Mucosa of descending colon (tissue), 3 donors: ENCODE results near the gene ITGB2. TPM values are rescaled to one million over a fixed set of nuclear protein-coding genes. Genes with fewer than 3 reads are reported as not detected.
A peak's percentile ranks its signal among the peaks of the same experiment; 100 is the strongest.

Source experiments
- ATAC-seq: fragments of 200-7000 bp; cut with Tn5 transposase; one replicate; pipeline ENCODE4 v1.9.1; 2020; ENCODE audit warnings: mild to moderate bottlenecking, moderate library complexity
- DNase-seq, 3 donors: peaks; one replicate each; pipeline ENCODE4 v3.0.0-alpha.2; 2020
- H3K36me3 ChIP-seq: fragments of 200-600 bp; one replicate; pipeline ENCODE4 v1.8.0; 2021; ENCODE audit warnings: low read depth, mild to moderate bottlenecking
- H3K4me1 ChIP-seq: fragments of 200-600 bp; one replicate; pipeline ENCODE4 v1.8.0; 2021; ENCODE audit warnings: low read depth, mild to moderate bottlenecking
- H3K4me3 ChIP-seq: fragments of 200-600 bp; one replicate; pipeline ENCODE4 v1.8.0; 2021; ENCODE audit warnings: mild to moderate bottlenecking
- H3K9me3 ChIP-seq: fragments of 200-600 bp; one replicate; pipeline ENCODE4 v1.8.0; 2021; ENCODE audit warnings: mild to moderate bottlenecking
- intact Hi-C, 2 donors: fragments of 100-400 bp; cut with DNase I in 1 of 2; cut with micrococcal nuclease in 1 of 2; formaldehyde crosslinking; loops; one replicate each; pipeline versions ENCODE4 v1.11.0 to v1.11.1; 2022; cut with DNase I, micrococcal nuclease
- total RNA-seq, 3 donors: library from RNA; stranded (reverse); fragmentation: NEBNext Ultra II Directional in 2 of 3; extraction: Animal tissue kit (Norgen Biotek cat#: 25700) in 2 of 3; gene quantifications; one replicate each; pipeline versions ENCODE4 v1.2.1 to v1.2.4, GENCODE V29; 2021 to 2023
- TF ChIP-seq, protein P1 (sequence below): fragments of 200-600 bp; IDR thresholded peaks from one replicate; pipeline ENCODE4 v1.8.0; 2022; ENCODE audit warnings: antibody characterized with exemption, mild to moderate bottlenecking
- donor health status: DM: no; HTN: no; CAD: no; lungs with moderate emphysema.
- donor health status: DM: no; HTN: no; CAD: no.
- donor health status: DM: no; HTN: yes; CAD: no.

The ITGB2 gene
- total RNA-seq, 3 donors from 2014 or later = 10.8 to 52.3 (median 51.1) TPM

- Histone ChIP-seq H3K36me3 (no peaks in the 10 kb centered on the region), H3K9me3 (no peaks in the 10 kb centered on the region), H3K4me3 (no peak overlapping the region), H3K4me1 (no peaks in the 10 kb centered on the region)
- intact Hi-C loops = no loop called here
- no peak for DNase-seq
- ATAC-seq = no peak
- TF ChIP-seq, protein P1, sequence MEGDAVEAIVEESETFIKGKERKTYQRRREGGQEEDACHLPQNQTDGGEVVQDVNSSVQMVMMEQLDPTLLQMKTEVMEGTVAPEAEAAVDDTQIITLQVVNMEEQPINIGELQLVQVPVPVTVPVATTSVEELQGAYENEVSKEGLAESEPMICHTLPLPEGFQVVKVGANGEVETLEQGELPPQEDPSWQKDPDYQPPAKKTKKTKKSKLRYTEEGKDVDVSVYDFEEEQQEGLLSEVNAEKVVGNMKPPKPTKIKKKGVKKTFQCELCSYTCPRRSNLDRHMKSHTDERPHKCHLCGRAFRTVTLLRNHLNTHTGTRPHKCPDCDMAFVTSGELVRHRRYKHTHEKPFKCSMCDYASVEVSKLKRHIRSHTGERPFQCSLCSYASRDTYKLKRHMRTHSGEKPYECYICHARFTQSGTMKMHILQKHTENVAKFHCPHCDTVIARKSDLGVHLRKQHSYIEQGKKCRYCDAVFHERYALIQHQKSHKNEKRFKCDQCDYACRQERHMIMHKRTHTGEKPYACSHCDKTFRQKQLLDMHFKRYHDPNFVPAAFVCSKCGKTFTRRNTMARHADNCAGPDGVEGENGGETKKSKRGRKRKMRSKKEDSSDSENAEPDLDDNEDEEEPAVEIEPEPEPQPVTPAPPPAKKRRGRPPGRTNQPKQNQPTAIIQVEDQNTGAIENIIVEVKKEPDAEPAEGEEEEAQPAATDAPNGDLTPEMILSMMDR = no peak
Observed at GRCh38 chr21:44902268-44903049, 18.2 kb downstream of the ITGB2 start.

DNA sequence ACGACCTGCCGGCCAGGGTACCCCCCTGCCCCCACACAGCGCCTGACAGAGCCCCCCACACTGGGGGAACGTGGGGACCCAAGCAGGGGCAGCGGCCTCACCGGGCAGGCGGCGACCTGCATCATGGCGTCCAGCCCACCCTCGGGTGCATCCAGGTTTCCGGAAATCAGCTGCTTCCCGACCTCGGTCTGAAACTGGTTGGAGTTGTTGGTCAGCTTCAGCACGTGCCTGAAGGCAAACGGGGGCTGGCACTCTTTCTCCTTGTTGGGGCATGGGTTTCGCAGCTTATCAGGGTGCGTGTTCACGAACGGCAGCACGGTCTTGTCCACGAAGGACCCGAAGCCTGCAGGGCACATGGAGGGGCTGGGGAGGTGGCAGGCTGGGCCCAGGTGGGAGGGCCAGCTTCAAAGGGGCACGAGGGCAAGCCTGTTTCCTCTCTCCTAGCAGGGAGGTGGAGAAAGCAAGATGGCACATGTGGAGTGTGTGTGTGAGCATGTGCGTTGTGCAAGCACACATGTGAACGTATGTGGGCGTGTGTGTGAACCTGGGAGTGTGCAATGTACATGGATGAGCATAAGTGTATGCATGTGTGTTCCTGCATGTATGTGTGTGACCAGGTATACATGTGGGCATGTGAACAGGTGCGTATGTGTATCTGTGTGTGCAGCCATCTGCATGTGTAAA is 19.2 kb downstream of the ITGB2 start:
- intact Hi-C loops = no loop called here
- H3K36me3 ChIP-seq = no peaks in the 10 kb centered on the region
- ATAC-seq = no peak

DNA sequence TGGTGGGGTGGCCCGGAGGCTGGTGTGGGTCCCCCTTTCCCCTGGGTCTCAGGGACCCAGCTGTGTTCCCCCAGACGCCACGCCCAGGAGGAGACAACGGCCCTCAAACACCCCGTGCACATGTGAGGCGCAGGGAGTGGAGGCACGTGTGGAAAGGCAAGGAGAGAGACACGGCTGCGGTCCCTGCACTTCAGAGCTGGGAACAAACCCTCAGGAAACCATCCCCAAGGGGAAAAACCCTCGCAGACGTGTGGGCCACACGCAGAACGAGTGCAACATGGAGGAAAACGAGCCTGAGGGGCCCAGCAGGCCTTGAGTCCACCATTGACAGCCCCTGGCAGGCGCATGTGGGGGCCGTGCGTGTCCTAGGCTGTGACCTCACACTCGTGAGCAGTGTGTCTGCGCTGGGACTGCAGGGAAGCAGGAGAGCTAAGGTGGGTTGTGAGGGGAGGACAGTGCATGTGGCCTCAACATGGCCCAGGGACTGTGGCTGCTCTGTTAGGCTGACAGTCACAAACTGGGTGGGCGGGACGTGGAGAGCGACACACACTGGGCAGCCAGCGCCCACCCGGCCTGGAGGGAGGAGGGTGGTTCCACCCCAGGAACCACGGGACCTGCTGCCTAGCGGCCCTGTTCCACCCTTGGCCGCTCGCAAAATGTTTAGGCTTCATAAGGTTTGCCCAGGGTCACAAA is 20.0 kb downstream of the ITGB2 start:
- intact Hi-C loops = no loop called here
- peaks cover 8% of the 10 kb centered on the region for H3K4me1 ChIP-seq
- peak in 1 of 3 donors; percentile 15 for DNase-seq
- ATAC-seq = no peak
- no peak overlapping the region for H3K4me3 ChIP-seq
- TF ChIP-seq, protein P1 = no peak
- no peaks in the 10 kb centered on the region for H3K36me3 ChIP-seq
- no peaks in the 10 kb centered on the region for H3K9me3 ChIP-seq

More for the DNA sequence above, 19.2 kb downstream of the ITGB2 start:
- TF ChIP-seq, protein P1 = no peak
- DNase-seq = peak in 1 of 3 donors; percentile 22
- H3K9me3 ChIP-seq = no peaks in the 10 kb centered on the region
- H3K4me3 ChIP-seq = no peak overlapping the region
- H3K4me1 ChIP-seq = peaks cover 8% of the 10 kb centered on the region

DNA sequence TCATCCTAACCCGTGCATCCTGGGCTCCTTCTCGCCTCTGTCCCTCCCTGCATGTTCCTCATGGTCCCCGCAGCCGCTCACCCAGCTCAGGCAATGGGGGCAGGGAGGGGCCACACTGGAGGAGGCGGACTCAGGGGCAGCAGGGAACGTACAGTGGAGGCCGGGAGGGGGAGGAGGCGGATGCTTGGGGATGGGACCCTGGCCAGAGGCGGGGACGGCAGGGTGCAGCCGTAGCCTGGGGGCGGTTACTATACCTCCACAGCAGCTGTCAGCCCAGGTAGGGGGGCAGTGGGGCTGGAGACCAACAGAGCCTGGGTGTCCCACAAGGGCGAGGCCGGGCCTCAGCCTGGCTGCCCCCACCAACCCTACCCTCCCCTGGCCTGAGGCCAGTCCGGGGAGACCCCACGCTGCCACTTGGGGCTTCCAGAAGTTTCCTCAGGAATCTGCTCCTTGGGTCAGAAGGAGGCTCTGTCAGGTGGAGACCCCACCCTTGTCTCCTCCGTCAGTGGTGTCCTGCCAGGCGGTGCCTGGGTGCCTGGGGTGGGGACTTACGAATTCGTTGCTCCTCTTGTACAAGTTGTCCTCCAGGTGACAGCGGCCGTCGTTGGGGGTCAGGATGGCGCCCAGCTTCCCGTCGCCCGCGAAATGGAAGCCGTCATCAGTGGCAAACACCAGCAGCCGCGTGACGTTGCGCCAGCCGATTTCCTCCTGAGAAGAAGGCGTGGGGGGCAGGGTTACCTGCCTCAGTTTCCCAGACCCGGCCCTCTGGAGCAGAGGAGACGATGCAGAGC is 20.7 kb downstream of the ITGB2 start:
- TF ChIP-seq, protein P1 = no peak
- Histone ChIP-seq H3K4me3 (no peak overlapping the region), H3K9me3 (no peaks in the 10 kb centered on the region), H3K36me3 (no peaks in the 10 kb centered on the region), H3K4me1 (peaks cover 8% of the 10 kb centered on the region)
- intact Hi-C loops = no loop called here
- no peak for ATAC-seq
- peak in 1 of 3 donors; percentile 25 for DNase-seq
